Esophagus muscularis mucosa (tissue), 4 donors: ENCODE measurements around the gene EXOSC10.

Experiments
- EP300 ChIP-seq: sonication (generic); formaldehyde crosslinking; IDR thresholded peaks from one replicate; pipeline ENCODE4 v1.6.1; 2017; ENCODE audit warnings: antibody characterized with exemption
- POLR2A ChIP-seq: fragments of 450-650 bp; IDR thresholded peaks from one replicate; pipeline ENCODE4 v1.6.1; 2017; ENCODE audit warnings: antibody characterized with exemption, moderate library complexity, mild to moderate bottlenecking, low read depth
- POLR2AphosphoS5 ChIP-seq, 2 donors: sonication (generic); formaldehyde crosslinking; IDR thresholded peaks; one replicate each; pipeline ENCODE4 v1.6.1; 2017; ENCODE audit warnings: antibody characterized with exemption in 2 of 2
- TF ChIP-seq, protein P1 (sequence below), 3 experiments: fragments of 200-600 bp in 2 of 3; fragments of 450-650 bp in 1 of 3; sonication (generic) in 2 of 3; IDR thresholded peaks; one replicate each; pipeline ENCODE4 v1.5.1; 2017 to 2019; ENCODE audit warnings: antibody characterized with exemption in 3 of 3, mild to moderate bottlenecking in 2 of 3, moderate library complexity in 1 of 3

GRCh38 chr1:11099310-11100148 is at the start of gene EXOSC10:
- TF ChIP-seq, protein P1, sequence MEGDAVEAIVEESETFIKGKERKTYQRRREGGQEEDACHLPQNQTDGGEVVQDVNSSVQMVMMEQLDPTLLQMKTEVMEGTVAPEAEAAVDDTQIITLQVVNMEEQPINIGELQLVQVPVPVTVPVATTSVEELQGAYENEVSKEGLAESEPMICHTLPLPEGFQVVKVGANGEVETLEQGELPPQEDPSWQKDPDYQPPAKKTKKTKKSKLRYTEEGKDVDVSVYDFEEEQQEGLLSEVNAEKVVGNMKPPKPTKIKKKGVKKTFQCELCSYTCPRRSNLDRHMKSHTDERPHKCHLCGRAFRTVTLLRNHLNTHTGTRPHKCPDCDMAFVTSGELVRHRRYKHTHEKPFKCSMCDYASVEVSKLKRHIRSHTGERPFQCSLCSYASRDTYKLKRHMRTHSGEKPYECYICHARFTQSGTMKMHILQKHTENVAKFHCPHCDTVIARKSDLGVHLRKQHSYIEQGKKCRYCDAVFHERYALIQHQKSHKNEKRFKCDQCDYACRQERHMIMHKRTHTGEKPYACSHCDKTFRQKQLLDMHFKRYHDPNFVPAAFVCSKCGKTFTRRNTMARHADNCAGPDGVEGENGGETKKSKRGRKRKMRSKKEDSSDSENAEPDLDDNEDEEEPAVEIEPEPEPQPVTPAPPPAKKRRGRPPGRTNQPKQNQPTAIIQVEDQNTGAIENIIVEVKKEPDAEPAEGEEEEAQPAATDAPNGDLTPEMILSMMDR (IDR thresholded peaks at IDR 0.05), result peak in 1 of 3 experiments; percentile 14
- TF ChIP-seq POLR2A (peak; percentile 19), EP300 (no peak), POLR2AphosphoS5 (IDR thresholded peaks at IDR 0.05) (peak; percentile 87 to 93)
